GM19025 (cell line): ENCODE data around the gene CSGALNACT2.
"Not testable (repeated sequence)": the region's sequence is repeated elsewhere in the genome, so short reads cannot be mapped to it uniquely, and the experiment has no call there.

Source experiments
- ATAC-seq: cut with Tn5 transposase; IDR thresholded peaks from one replicate; pipeline ENCODE4 v1.9.1; 2021; ENCODE audit warnings: mild to moderate bottlenecking, low read depth, moderate library complexity; ENCODE audit not compliant: unreplicated experiment

CSGALNACT2 gene

GRCh38 chr10:43136995-43137716 is 1.1 kb upstream of the CSGALNACT2 start:
- no peak for ATAC-seq

- ATAC-seq = no peak
Measured at GRCh38 chr10:43137717-43138020, 576 bp upstream of the CSGALNACT2 start.

DNA sequence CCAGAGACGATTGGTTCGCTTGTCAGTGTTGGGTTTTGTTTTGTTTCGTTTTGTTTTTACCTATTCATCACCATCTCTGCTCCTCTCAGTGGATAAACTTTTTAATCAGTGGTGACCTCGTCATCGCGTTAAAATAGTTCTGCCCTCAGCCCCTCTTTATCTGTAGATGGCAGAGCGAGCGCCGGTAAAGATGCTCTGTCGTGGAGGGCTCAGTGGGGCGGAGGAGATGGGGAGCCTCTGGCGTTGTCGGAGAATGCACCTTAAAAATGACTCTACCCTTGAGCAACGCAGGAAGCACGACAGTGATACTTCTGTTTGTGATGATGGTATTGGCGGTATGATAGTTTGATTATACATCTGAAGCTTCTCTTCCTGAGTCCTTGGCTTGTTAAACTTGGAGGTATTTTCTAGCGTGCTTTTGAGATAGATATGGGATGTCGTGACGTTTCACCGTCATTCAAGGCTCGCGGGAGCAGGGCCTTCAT is 554 bp downstream of the CSGALNACT2 start:
- ATAC-seq = peak; percentile 18

DNA sequence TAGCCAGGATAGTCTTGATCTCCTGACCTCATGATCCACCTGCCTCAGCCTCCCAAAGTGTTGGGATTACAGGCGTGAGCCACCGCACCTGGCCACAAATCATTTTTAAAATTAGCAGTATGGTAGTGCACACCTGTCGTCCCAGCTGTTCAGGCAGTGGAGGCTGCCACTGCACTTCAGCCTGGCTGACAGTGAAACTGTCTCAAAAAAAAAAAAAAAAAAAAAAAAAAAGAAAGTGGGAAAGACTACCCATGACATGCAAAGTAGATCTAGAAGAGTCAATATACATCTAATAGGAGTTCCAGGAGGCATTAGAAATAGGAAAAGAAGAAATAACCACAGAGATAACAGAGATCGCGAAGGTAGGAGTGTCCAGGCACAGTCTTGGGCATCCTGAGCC is 3.2 kb downstream of the CSGALNACT2 start:
- ATAC-seq = no peak

GRCh38 chr10:43145311-43145710 is 7.1 kb downstream of the CSGALNACT2 start:
- no peak for ATAC-seq

DNA sequence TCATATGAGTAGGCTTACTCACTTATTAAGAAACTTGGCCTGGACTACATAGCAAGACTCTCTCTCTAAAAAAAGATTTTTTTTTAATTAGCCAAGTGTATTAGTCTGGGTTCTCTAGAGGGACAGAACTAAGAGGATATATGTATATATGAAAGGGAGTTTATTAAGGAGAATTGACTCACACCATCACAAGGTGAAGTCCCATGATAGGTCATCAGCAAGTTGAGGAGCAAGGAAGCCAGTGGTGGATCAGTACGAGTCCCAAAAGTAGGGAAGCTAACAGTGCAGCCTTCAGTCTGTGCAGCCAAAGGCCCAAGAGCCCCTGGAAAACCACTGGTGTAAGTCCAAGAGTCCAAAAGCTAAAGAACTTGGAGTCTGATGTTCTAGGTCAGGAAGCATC is 7.7 kb downstream of the CSGALNACT2 start:
- not testable (repeated sequence) for ATAC-seq

DNA sequence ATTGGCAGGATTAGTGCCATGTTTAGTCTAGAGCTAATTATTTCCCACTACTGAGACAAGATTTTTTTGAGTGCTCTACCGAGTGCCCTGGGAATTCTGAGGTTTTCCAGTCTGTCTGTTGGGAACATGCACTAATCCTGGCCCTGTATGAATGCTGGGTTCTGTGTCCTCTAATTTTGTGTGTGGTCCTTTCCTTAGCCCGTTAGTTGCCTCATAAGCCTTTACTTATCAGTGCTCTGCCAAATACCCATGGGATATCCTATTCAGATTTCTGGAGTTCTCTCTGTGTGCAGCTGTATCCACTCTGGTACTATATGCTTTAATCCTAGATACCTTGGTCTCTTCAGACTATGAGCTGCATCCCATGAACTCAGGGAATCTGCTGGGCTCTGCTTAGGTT is 13.1 kb downstream of the CSGALNACT2 start:
- no peak for ATAC-seq

- no peak for ATAC-seq
Measured at GRCh38 chr10:43153901-43154300, 15.7 kb downstream of the CSGALNACT2 start.

DNA sequence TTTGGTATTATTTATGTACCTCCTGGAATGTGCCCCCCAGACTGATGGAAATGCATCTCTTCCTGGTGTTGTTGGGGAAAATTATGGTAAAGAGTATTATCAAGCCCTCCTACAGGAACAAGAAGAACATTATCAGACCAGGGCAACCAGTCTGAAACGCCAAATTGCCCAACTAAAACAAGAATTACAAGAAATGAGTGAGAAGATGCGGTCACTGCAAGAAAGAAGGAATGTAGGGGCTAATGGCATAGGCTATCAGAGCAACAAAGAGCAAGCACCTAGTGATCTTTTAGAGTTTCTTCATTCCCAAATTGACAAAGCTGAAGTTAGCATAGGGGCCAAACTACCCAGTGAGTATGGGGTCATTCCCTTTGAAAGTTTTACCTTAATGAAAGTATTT is 17.0 kb downstream of the CSGALNACT2 start:
- ATAC-seq = no peak

DNA sequence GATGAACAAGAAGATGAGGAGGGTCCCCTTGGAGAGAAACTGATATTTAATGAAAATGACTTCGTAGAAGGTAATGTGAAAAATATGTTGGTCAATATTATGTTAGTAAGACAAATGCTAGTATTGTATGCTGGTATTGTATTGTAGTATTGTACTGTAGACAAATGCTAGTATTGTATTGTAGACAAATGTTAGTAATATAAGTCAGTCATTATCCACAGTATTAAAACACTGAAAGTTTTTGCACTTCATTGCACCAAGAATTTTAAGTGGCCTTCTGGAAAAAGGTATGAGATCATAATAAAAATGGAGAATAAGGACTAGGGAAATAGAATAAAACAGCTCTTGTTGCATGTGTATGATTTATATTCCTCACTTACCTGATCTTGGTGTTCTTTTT is 17.5 kb downstream of the CSGALNACT2 start:
- no peak for ATAC-seq

DNA sequence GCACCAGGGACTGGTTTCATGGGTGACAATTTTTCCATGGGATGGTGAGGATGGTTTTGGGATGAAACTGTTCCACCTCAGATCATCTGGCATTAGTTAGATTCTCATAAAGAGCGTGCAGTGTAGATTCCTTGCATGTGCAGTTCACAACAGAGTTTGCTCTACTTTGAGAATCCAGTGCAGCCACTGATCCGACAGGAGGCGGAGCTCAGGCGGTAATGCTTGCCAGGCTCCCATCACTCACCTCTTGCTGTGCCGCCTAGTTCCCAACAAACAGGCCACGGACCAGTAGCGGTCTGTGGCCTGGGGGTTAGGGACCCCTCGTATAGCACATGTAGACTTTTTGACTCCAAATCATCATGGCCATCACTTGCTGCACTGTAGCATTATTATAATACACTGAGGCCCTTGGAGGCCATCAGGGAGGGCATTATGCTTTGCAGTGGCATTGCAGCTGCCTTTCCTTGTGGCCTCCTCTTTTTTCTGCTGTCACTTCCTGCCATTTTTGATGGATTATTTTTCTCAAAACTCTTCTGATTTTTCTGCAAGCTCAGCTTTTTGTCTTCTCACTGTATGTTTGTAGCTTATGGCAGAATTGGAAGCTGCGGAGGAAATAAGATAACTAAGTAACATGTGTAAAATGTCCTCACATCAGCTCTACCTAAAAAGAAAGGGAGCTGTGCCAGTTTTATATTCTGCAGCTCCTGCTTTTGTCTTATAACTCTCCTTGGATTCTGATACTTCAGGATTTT is 18.5 kb downstream of the CSGALNACT2 start:
- no peak for ATAC-seq

DNA sequence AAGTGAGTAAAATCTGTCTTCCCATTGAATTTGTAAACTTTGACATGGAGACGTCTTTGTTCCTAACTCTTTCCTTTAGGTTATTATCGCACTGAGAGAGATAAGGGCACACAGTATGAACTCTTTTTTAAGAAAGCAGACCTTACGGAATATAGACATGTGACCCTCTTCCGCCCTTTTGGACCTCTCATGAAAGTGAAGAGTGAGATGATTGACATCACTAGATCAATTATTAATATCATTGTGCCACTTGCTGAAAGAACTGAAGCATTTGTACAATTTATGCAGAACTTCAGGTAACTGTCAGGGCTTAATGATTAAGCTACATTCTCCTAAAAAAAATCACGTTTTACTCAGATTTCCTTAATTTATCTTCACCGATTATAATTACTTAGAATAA is 20.4 kb downstream of the CSGALNACT2 start:
- ATAC-seq = no peak

DNA sequence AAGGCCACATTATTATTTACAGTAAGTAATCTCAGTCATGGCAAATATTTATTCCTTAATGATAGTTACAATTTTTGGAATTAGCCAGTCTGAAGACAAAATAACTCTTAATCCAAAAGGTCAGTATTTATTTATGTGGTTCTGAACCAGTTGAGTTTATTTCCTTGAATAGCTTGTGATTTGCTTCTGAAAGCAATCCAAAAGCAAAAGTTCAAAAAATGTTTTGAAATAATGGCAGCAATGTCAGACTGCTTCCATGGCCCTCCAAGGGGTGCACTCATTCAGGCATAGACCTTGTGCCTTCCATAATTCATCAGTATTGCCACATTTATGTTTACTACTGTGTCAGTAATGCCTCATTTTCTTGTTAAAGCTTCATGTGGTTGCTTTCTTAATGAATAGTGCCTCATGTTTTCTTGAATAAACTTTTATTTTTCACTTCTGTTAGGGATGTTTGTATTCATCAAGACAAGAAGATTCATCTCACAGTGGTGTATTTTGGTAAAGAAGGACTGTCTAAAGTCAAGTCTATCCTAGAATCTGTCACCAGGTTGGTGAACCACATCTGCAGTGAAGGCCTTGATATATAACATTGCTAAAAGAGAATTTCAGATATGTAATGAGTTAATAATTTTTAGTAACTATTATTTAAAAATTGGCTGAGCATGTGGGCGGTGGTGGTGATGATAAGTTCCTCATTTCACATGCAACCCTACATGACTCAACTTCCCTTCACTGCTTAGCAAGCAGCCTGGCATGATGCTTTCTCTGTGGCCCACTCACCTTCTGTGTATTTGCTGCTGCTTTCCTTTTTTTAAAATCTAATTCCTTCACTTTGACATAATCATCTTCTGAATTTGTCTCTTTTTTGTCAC is 22.0 kb downstream of the CSGALNACT2 start:
- peak; percentile 58 for ATAC-seq

- ATAC-seq = peak; percentile 81
Measured at GRCh38 chr10:43160921-43161255, 22.6 kb downstream of the CSGALNACT2 start.

DNA sequence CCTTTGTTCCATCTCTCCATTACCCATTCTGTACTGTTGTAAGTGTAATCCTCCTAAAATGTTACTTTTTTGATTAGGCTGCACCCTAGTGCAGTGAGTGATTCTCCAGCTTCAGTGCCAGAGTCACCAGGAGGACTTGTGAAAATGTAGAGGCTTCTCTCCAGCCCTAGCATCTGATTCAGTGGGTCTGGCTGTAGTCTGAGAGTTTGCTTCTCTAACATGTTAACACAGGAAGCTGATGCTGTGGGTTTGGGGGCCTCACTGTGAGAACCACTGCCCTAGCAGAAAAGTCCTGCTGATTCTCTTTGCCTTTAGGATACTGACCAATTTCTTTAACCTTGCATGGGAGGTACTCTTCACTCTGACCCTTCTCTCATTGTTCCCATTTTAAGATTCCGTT is 24.4 kb downstream of the CSGALNACT2 start:
- no peak for ATAC-seq

GRCh38 chr10:43166207-43166879 is 28.1 kb downstream of the CSGALNACT2 start:
- peak; percentile 15 for ATAC-seq

GRCh38 chr10:43166880-43167497 is 28.7 kb downstream of the CSGALNACT2 start:
- peak; percentile 76 for ATAC-seq

- ATAC-seq = no peak
Measured at GRCh38 chr10:43167498-43167889, 29.2 kb downstream of the CSGALNACT2 start.

GRCh38 chr10:43170491-43170890 is 32.2 kb downstream of the CSGALNACT2 start:
- no peak for ATAC-seq

DNA sequence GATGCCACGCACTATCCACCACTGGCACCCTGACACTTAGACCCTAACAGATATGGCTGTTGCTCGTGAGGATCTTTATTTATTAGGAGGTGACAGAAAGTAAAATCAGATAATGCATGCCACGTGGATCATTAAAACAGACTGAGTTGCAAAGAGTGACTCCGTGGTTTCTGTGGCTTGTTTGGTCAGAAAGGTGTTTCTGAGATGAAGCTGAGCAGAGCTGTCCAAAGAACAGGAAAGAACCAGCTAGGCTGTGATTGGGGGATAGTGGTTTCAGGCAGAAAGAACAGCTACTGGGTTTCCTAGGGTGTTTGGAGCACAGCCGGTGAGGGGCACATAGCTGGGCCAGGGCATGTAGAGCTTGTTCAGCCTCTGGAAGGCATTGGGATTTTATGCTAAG is 34.4 kb downstream of the CSGALNACT2 start:
- ATAC-seq = no peak
